ENCODE measurements around the gene SOX2.

- TF ChIP-seq SYNCRIP (IDR thresholded peaks at IDR 0.05; ENCODE audit: insufficient read depth, low read depth, low read length) (no peak), ZNF792 (CRISPR knock-in tag; IDR thresholded peaks at IDR 0.05) (no peak), BRF2 (CRISPR knock-in tag; IDR thresholded peaks at IDR 0.05) (no peak), JUND (CRISPR knock-in tag; IDR thresholded peaks at IDR 0.05) (no peak), SP1 (IDR thresholded peaks at IDR 0.05) (no peak), SP1 (CRISPR knock-in tag; IDR thresholded peaks at IDR 0.05) (no peak), SRSF1 (optimal IDR thresholded peaks at IDR 0.05; ENCODE audit: low read depth, low read length) (no peak)
- TF ChIP-seq, protein P1, sequence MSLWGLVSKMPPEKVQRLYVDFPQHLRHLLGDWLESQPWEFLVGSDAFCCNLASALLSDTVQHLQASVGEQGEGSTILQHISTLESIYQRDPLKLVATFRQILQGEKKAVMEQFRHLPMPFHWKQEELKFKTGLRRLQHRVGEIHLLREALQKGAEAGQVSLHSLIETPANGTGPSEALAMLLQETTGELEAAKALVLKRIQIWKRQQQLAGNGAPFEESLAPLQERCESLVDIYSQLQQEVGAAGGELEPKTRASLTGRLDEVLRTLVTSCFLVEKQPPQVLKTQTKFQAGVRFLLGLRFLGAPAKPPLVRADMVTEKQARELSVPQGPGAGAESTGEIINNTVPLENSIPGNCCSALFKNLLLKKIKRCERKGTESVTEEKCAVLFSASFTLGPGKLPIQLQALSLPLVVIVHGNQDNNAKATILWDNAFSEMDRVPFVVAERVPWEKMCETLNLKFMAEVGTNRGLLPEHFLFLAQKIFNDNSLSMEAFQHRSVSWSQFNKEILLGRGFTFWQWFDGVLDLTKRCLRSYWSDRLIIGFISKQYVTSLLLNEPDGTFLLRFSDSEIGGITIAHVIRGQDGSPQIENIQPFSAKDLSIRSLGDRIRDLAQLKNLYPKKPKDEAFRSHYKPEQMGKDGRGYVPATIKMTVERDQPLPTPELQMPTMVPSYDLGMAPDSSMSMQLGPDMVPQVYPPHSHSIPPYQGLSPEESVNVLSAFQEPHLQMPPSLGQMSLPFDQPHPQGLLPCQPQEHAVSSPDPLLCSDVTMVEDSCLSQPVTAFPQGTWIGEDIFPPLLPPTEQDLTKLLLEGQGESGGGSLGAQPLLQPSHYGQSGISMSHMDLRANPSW (CRISPR knock-in tag; IDR thresholded peaks at IDR 0.05; ENCODE audit: borderline replicate concordance): no peak
These were observed at the start of gene SOX2 for GRCh38 chr3:181711325-181712135.
